ENCODE data around the gene HOXB3.

Gene HOXB3

GRCh38 chr17:48628649-48629410, 38.8 kb upstream of the HOXB3 start:
- no peaks in the 10 kb centered on the region for H3K9me3 Mint-ChIP-seq
- H3K4me3 Mint-ChIP-seq, result no peak overlapping the region
- H3K27ac Mint-ChIP-seq, result no peak overlapping the region
- H3K4me1 Mint-ChIP-seq, result peaks cover 15% of the 10 kb centered on the region
- H3K27me3 Mint-ChIP-seq, result peaks cover 98% of the 10 kb centered on the region
- ATAC-seq, result no peak
- H3K36me3 Mint-ChIP-seq, result no peaks in the 10 kb centered on the region

- Mint-ChIP-seq H3K4me1 (peaks cover 15% of the 10 kb centered on the region), H3K36me3 (no peaks in the 10 kb centered on the region), H3K27me3 (peaks cover 98% of the 10 kb centered on the region), H3K4me3 (no peak overlapping the region), H3K9me3 (no peaks in the 10 kb centered on the region), H3K27ac (no peak overlapping the region)
- ATAC-seq, result no peak
Observed at GRCh38 chr17:48627623-48628521, 37.8 kb upstream of the HOXB3 start.

- no peaks in the 10 kb centered on the region for H3K36me3 Mint-ChIP-seq
- peaks cover 15% of the 10 kb centered on the region for H3K4me1 Mint-ChIP-seq
- H3K27ac Mint-ChIP-seq, result no peak overlapping the region
- H3K27me3 Mint-ChIP-seq, result peaks cover 98% of the 10 kb centered on the region
- no peak for ATAC-seq
- no peak overlapping the region for H3K4me3 Mint-ChIP-seq
- no peaks in the 10 kb centered on the region for H3K9me3 Mint-ChIP-seq
Observed at GRCh38 chr17:48627118-48627597, 37.1 kb upstream of the HOXB3 start.

DNA sequence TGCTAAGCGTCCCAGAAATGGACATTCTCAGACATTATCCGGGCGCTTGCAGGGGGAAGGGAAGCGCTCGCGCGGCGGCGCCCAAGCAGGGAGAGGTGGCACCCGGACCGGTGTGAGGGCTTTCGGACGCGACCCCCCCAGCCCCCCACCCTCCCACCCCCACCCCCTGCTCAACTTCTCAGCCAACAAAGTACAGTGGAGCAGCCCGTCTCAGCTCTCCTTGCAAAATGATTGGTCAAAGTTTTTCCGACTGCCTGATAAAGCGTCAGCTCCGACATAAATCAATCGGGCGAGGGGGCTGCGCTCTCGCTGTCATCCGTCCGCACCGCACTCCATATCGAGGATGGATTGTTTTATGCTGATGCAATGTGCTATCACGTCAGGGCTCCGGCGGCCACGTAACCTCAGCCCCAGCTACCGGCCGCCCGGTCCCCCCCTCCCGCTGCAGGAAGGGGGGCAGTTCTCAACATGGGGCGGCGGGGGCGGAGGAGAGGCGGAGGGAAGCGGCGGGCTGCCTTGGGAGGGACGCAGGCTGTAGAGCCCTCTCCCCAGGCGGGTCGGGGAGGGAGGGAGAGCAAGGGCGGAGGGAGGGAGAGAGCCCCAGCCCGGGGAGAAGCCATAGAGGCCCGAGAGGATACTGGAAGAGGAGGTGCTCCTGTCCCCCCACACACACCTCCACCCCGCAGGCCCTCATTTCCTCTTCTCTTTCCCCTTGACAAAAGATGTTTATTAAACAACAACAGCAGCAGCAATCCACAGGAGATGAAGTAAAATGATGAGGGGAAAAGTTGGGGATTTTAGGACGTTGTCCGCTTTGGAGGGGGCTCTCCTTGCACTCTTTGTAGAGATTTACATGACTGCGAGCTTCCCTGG, 36.4 kb upstream of the HOXB3 start, which contains the start of gene HOXB9:
Gene HOXB9 (minus strand): TSS at position 114 of the 873 bp plus-strand sequence. CDS start 89 bp downstream, at position 25.
- no peak for ATAC-seq
- peak within 1 kb of the TSS; percentile 85 for H3K4me3 Mint-ChIP-seq
- no peak within 1 kb of the TSS for H3K27ac Mint-ChIP-seq
- peaks cover 98% of the 10 kb centered on the region for H3K27me3 Mint-ChIP-seq
- H3K9me3 Mint-ChIP-seq, result no peaks in the 10 kb centered on the region
- no peaks in the 10 kb centered on the region for H3K36me3 Mint-ChIP-seq
- peaks cover 15% of the 10 kb centered on the region for H3K4me1 Mint-ChIP-seq

DNA sequence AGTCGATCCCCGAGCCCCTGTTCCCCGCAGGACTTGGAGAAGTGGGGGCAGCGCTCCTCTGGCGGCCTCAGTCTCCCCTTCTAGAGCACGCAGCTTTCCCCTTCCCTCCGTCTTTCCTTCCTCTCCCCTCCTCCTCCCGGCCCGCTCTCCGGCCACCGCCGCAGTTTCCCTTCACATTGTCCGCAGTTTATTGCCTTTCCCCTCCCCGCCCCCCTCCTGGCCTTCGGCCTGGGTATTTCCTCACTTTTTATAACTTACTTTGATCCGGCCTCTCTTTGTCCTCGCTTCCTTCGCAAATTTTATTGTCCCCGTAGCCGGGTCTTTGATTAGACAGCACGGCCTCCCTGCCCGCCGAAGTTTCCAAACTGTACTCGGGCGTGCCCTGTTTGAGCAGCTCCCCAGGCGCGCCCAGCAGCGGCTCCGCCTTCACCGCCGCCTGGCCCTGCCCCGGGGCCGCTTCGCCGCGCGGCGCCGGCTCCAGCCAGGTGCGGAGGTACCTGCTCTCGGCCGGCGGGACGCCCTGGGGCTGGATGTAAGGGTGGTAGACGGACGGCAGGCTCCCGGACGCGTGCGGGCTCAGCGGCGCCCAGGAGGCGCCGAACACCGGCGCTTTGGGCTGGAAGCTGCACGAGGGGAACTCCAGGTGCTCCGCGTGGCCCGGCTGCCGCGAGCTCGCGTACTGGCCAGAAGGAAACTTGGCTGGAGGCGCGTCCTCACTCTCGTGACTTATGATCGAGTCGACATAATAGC, 35.6 kb upstream of the HOXB3 start:
- Mint-ChIP-seq H3K9me3 (no peaks in the 10 kb centered on the region), H3K4me3 (peak overlapping the region; percentile 85), H3K27ac (no peak overlapping the region), H3K4me1 (peaks cover 15% of the 10 kb centered on the region), H3K27me3 (peaks cover 98% of the 10 kb centered on the region), H3K36me3 (no peaks in the 10 kb centered on the region)
- ATAC-seq, result peak; percentile 61

DNA sequence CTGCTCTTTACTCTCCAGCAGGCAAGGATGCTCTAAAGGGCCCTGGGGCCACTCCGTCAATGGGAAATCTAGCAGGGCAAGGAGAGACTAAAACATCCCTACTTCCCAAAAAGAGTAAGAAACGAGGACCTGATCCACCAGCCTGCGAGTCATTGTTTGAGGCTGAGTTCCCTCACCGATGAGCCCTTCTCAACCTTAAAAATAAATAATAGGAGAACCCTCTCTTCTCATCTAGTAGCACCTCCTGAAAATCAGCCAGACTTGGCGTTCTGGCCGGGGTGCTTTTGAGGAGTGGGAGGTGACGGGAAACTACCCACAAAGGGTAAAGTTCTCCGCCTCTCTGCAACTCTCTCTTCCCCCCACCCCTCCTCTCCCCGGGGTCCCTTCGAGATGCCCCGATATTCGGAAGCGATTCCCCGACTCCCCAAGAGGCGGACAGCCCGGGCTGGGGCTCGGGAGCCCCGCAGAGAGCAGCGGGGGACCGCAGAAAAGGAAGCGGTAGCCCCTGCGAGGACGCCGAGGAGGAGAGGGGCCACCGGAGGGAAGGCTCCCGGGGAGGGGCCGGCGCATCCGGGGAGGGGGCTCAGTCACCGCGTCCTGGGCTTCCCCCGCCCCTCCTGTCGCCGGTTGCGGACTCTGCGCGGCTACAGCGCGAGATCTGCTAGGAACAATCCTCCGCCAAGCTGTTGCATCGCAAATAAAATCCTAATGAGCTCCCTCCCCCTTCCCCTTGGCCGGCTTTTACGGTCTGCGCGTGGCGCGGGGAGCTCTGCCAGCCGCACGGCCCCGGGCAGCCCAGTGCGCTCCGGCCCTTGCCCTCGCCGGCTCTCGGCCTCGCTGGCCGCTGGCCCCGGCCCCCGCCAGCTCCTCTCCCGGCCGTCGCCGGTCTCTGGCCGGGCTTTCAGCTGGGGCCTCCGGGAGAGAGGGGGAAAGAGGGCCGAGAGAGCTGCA, 34.8 kb upstream of the HOXB3 start:
- Mint-ChIP-seq H3K27ac (no peak overlapping the region), H3K9me3 (no peaks in the 10 kb centered on the region), H3K27me3 (peaks cover 98% of the 10 kb centered on the region), H3K4me3 (no peak overlapping the region), H3K4me1 (peaks cover 15% of the 10 kb centered on the region), H3K36me3 (no peaks in the 10 kb centered on the region)
- ATAC-seq, result no peak

- Mint-ChIP-seq H3K27me3 (peaks cover 98% of the 10 kb centered on the region), H3K4me3 (no peak overlapping the region), H3K9me3 (no peaks in the 10 kb centered on the region), H3K4me1 (peaks cover 15% of the 10 kb centered on the region), H3K36me3 (no peaks in the 10 kb centered on the region), H3K27ac (no peak overlapping the region)
- ATAC-seq, result no peak
Observed at GRCh38 chr17:48624118-48624517, 34.1 kb upstream of the HOXB3 start.

DNA sequence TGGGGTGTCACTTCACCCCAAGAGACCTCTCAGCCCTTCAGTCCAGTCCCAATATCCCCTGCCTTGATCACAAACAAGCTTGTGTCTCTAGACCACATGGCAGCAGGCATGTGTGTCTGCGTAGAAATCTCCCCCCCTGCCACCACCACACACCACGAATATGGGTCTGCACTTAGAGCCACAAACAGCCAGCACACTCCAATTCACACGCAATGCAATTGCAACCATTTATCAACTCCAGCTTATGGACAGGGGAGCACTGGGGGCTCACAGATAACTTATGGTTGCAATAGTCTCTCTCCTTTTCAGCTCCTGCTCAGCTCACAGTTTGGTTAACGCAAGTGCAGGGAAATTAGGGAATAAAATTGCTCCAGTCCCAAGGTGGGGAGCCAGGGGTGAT, 33.5 kb upstream of the HOXB3 start:
- H3K27me3 Mint-ChIP-seq, result peaks cover 98% of the 10 kb centered on the region
- H3K9me3 Mint-ChIP-seq, result no peaks in the 10 kb centered on the region
- no peaks in the 10 kb centered on the region for H3K36me3 Mint-ChIP-seq
- H3K4me1 Mint-ChIP-seq, result peaks cover 18% of the 10 kb centered on the region
- no peak overlapping the region for H3K27ac Mint-ChIP-seq
- no peak for ATAC-seq
- H3K4me3 Mint-ChIP-seq, result no peak overlapping the region

DNA sequence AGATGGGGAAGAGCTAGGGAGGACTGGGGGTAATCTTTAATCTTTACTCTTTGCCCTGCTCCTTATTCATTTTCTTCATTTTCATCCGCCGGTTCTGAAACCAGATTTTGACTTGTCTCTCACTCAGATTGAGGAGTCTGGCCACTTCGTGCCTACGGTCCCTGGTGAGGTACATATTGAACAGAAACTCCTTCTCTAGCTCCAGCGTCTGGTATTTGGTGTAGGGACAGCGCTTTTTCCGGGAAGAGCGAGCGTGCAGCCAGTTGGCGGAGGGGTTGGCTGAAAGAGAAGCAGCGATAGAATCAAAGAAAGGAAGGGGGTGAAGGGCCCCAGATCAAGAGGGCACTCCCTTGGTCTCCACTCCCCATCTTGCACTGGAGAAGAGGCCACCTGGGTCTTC, 32.8 kb upstream of the HOXB3 start:
- Mint-ChIP-seq H3K4me3 (no peak overlapping the region), H3K9me3 (no peaks in the 10 kb centered on the region), H3K27ac (no peak overlapping the region), H3K4me1 (peaks cover 23% of the 10 kb centered on the region), H3K27me3 (peaks cover 98% of the 10 kb centered on the region), H3K36me3 (no peaks in the 10 kb centered on the region)
- no peak for ATAC-seq

DNA sequence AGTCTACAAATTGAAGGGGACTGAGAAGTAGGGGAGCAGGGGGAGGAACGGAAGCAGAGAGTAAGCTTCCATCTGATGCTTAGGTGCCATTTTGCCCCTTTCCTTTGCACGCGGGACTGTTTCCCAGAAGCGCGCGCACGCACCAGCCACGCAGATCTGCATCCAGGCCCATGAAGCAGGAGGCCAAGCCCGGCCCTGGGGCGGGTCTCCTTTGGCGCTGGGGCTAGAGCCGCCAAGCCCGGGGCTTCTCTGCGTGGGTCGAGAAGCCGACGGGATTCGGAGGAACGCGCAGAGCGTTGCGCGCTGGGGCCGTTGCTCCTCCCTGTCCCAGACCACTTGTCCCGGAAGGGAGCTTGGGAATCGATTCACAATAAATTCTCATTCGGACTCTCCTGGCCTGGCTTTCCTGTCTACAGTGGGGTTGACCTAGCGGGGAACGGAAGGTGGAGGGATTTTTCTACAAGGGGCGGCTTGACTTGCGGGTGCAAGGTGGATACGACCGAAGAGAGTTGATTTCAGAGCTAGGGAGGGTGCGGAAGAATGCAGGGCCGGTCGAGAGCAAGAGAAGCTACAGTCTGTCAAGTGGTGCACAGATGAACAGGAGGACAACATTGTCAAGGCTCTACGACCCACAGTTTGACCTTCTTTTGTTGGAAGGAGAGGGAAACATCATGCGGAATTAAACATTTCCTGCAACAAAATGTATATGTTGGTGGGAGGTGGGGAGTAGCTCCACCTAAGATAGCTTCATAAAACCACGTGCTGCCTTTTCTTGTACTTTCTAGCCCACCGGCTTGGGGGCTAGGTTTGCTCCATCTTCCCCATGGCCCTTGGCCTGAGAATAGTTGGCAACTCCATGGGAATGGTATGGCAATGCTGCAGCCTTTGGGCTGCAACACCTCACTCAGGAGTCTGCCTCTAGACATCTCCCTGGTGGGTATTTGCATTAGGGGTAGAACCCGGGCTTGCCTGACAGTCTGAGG, 31.7 kb upstream of the HOXB3 start:
- no peaks in the 10 kb centered on the region for H3K9me3 Mint-ChIP-seq
- no peaks in the 10 kb centered on the region for H3K36me3 Mint-ChIP-seq
- ATAC-seq, result no peak
- peaks cover 30% of the 10 kb centered on the region for H3K4me1 Mint-ChIP-seq
- H3K27me3 Mint-ChIP-seq, result peaks cover 98% of the 10 kb centered on the region
- H3K27ac Mint-ChIP-seq, result no peak overlapping the region
- no peak overlapping the region for H3K4me3 Mint-ChIP-seq

DNA sequence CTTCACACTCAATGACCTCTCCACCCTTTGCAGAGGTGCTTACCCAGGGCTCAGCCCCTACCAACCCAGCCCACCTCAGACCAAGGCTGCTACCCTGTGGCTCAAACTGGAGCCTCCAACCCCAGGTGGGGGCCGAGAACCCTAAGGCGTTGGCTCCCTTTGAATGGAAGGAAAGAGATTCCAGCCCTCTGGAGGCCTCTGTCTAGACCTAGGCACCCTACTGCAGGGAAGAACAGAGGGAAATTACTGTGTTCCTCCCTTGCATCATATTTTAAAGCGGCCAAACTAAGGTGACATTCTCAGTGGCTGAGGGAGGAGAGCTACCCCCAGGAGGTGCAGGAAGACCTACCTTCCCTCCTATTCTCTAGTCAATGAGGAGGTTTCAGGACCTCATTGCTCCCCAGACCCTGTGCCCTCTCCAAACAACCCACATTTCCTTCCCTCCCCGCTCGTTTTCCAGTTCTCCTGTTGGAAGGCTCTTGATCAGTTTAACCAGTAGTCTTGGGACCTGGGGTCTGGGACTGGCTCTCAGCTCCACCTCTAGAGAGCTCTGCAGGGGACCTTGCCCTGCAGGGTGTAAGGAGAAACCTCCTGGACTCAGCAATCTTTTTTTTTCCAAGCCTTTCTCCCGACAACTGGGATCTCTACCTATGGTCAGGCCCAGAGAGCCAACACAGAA, 30.6 kb upstream of the HOXB3 start:
- Mint-ChIP-seq H3K4me1 (peaks cover 22% of the 10 kb centered on the region), H3K36me3 (no peaks in the 10 kb centered on the region), H3K27me3 (peaks cover 98% of the 10 kb centered on the region), H3K27ac (no peak overlapping the region), H3K4me3 (no peak overlapping the region), H3K9me3 (no peaks in the 10 kb centered on the region)
- ATAC-seq, result no peak

DNA sequence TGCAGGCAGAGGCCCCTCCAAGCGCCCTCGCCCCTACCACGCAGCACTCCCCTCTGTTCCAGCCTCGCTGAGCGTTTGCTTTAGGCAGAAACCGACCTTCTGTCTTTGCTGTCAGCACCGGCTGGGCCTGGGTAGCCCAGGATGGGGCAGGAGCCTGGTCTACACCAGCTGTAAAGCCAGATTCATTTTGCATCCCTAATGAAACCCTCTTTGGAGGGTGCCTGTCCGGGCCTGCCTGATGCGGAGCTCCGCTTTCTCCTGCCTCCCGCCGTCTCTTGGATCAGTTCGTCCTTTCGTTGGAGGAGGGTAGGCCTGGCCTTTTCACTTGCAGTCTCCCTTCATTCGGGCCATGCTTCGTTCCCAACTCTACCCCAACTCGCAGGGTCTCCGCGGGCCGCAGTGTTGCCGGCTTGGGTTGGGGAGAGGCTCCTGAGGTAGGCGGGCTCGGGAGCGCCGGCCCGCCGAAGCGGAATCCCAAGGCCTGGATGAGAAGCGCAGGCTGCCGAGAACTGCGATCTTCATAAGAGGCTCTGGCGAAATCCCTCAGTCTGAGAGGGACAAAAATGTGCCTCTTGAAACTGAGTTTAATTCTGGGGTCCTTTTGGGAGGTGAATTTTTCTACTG, 29.9 kb upstream of the HOXB3 start:
- Mint-ChIP-seq H3K27me3 (peaks cover 99% of the 10 kb centered on the region), H3K9me3 (peaks cover 1% of the 10 kb centered on the region), H3K36me3 (no peaks in the 10 kb centered on the region), H3K4me3 (peak overlapping the region; percentile 52), H3K27ac (peak overlapping the region; percentile 66), H3K4me1 (peaks cover 23% of the 10 kb centered on the region)
- no peak for ATAC-seq

All from stimulated activated memory B cell treated with anti-CD40 and anti-IgM and Interleukin-4, amounts not matched to agents 10 μg/mL and 1 μg/mL and 100 μg/mL, for 72 hours (primary cell).